Transverse colon (tissue), 4 donors: ENCODE data around the gene FDXR. TPM values are rescaled to one million over a fixed set of nuclear protein-coding genes. Genes with fewer than 3 reads are reported as not detected.

Experiments
- DNase-seq: peaks from one replicate; pipeline ENCODE4 v3.0.0-alpha.2; 2019
- H3K27ac ChIP-seq, 4 donors: fragments of 200-600 bp; sonication (generic); 2 replicates each; pipeline ENCODE4 v1.5.1; 2016 to 2018; ENCODE audit warnings: inconsistent platforms in 4 of 4
- H3K27me3 ChIP-seq: fragments of 200-600 bp; sonication (generic); 2 replicates; pipeline ENCODE4 v1.5.1; 2017; ENCODE audit warnings: inconsistent platforms
- H3K36me3 ChIP-seq, 4 donors: fragments of 200-600 bp; sonication (generic); 2 replicates each; pipeline ENCODE4 v1.5.1; 2017 to 2019; ENCODE audit warnings: inconsistent platforms in 4 of 4
- H3K4me1 ChIP-seq, 4 donors: fragments of 200-600 bp; sonication (generic); 2 replicates each; pipeline ENCODE4 v1.5.1; 2017 to 2020; ENCODE audit warnings: inconsistent platforms in 4 of 4
- H3K4me3 ChIP-seq, 4 donors: fragments of 200-600 bp; sonication (generic); 1 replicate in 1 of 4; 2 replicates in 3 of 4; pipeline versions ENCODE4 v1.5.1 to v1.6.1; 2017 to 2019; ENCODE audit warnings: inconsistent platforms in 4 of 4
- H3K9me3 ChIP-seq, 2 donors: fragments of 200-600 bp; sonication (generic); 2 replicates each; pipeline ENCODE4 v1.5.1; 2017 to 2019; ENCODE audit warnings: inconsistent platforms in 2 of 2
- CTCF ChIP-seq, 5 experiments: fragments of 200-600 bp in 3 of 5; fragments of 450-650 bp in 2 of 5; sonication (generic) in 3 of 5; IDR thresholded peaks; 1 replicate in 2 of 5; 2 replicates in 3 of 5; pipeline ENCODE4 v1.5.1; 2016 to 2017; ENCODE audit warnings: antibody characterized with exemption in 5 of 5, inconsistent platforms in 3 of 5, mild to moderate bottlenecking in 2 of 5, moderate library complexity in 1 of 5
- EP300 ChIP-seq: sonication (generic); formaldehyde crosslinking; IDR thresholded peaks from one replicate; pipeline ENCODE4 v1.6.1; 2017; ENCODE audit warnings: antibody characterized with exemption, low read depth
- POLR2A ChIP-seq: fragments of 450-650 bp; IDR thresholded peaks from one replicate; pipeline ENCODE4 v1.6.1; 2016; ENCODE audit warnings: antibody characterized with exemption, mild to moderate bottlenecking, moderate library complexity
- POLR2AphosphoS5 ChIP-seq, 3 donors: sonication (generic); formaldehyde crosslinking; IDR thresholded peaks; one replicate each; pipeline ENCODE4 v1.6.1; 2016; ENCODE audit warnings: antibody characterized with exemption in 3 of 3
- WGBS, 2 donors: methylation state at CpG; one replicate each; pipeline ENCODE4 v1.1.5; 2018; ENCODE audit warnings: low coverage in 1 of 2; 5-methylcytosine and 5-hydroxymethylcytosine counted together
- in situ Hi-C, 4 donors: fragments of 200-750 bp; cut with MboI; loops; one replicate each; pipeline versions ENCODE4 v1.15.0 to v1.15.1; 2017; ENCODE audit warnings: low sequenced_read_pairs in 3 of 4, low pct_ligation_motif_present in 1 of 4, low pct_unique_long_range_greater_than_20kb in 1 of 4
- intact Hi-C: fragments of 100-400 bp; cut with DNase I; formaldehyde crosslinking; loops from one replicate; pipeline ENCODE4 v1.15.1; 2023; ENCODE audit warnings: low total_unique reads
- total RNA-seq, 4 donors: library from RNA; depleted of rRNA; stranded (reverse); fragments of >200 nt; gene quantifications; one replicate each; pipeline ENCODE4 v1.1.0, GENCODE V29; 2016

The FDXR gene
- total RNA-seq, 4 donors from 2014 or later: 5.8 to 16.2 (median 10.4) TPM

- Histone ChIP-seq H3K4me1 (peaks cover 13 to 30% (median 28%) of the 10 kb centered on the region in 4 donors), H3K4me3 (peak within 1 kb of the TSS in 2 of 4 donors; percentile 8 to 37), H3K9me3 (no peaks in the 10 kb centered on the region), H3K27ac (no peak within 1 kb of the TSS), H3K27me3 (peaks cover 78% of the 10 kb centered on the region), H3K36me3 (no peaks in the 10 kb centered on the region)
- 7% methylated on average over 3 to 26 of the region's 72 CpGs for WGBS, 2 donors
- intact Hi-C loops: no loop called here
- in situ Hi-C loops: loop anchor here in 2 of 4 donors (10.0 to 25.0 kb wide), 2 partner anchors 65 to 122 kb away; partner anchors contain the start of genes NHERF1 (in 2 of the 2) and RAB37 (in 2 of the 2)
- no peak for DNase-seq
- no peak for TF ChIP-seq EP300
- peak in 3 of 5 experiments; percentile 34 to 48 (median 43) for TF ChIP-seq CTCF (IDR thresholded peaks at IDR 0.05)
- TF ChIP-seq POLR2A: no peak
Measured at GRCh38 chr17:74859459-74860228, 13.2 kb downstream of the FDXR start, which contains the start of gene GRIN2C. Gene GRIN2C (minus strand): TSS chr17:74859885. CDS start chr17:74855092, 4,793 bp downstream.

- WGBS, 2 donors: 10 to 56% methylated on average over 2 to 12 of the region's 12 CpGs
- intact Hi-C loops (no loop called here), in situ Hi-C loops (loop anchor here in 2 of 4 donors (25.0 kb wide), 1 partner anchor 122 kb away; the partner anchor contains the start of genes NHERF1 (in 2 of the 2) and RAB37 (in 2 of the 2))
- no peaks in the 10 kb centered on the region for H3K36me3 ChIP-seq
- no peak overlapping the region for H3K27ac ChIP-seq
- peaks cover 86% of the 10 kb centered on the region for H3K27me3 ChIP-seq
- no peaks in the 10 kb centered on the region for H3K9me3 ChIP-seq
- no peak overlapping the region for H3K4me3 ChIP-seq
- TF ChIP-seq POLR2AphosphoS5 (IDR thresholded peaks at IDR 0.05) (no peak), EP300 (no peak), CTCF (IDR thresholded peaks at IDR 0.05) (no peak), POLR2A (no peak)
- H3K4me1 ChIP-seq: peaks cover 13 to 30% (median 28%) of the 10 kb centered on the region in 4 donors
- DNase-seq: no peak
Measured at GRCh38 chr17:74858672-74859458, 13.9 kb downstream of the FDXR start.

GRCh38 chr17:74857191-74857590 lies 15.6 kb downstream of the FDXR start:
- H3K9me3 ChIP-seq: no peaks in the 10 kb centered on the region
- intact Hi-C loops (no loop called here), in situ Hi-C loops (loop anchor here in 2 of 4 donors (25.0 kb wide), 1 partner anchor 120 kb away; the partner anchor contains the start of genes NHERF1 (in 2 of the 2) and RAB37 (in 2 of the 2))
- H3K27ac ChIP-seq: no peak overlapping the region
- no peak for TF ChIP-seq POLR2AphosphoS5 (IDR thresholded peaks at IDR 0.05)
- TF ChIP-seq CTCF (IDR thresholded peaks at IDR 0.05): no peak
- no peak for TF ChIP-seq EP300
- no peak for TF ChIP-seq POLR2A
- peaks cover 13 to 33% (median 32%) of the 10 kb centered on the region in 4 donors for H3K4me1 ChIP-seq
- DNase-seq: no peak
- WGBS, 2 donors: 51 to 76% methylated on average over 2 to 4 of the region's 4 CpGs
- H3K27me3 ChIP-seq: peaks cover 99% of the 10 kb centered on the region
- no peak overlapping the region for H3K4me3 ChIP-seq
- no peaks in the 10 kb centered on the region for H3K36me3 ChIP-seq

GRCh38 chr17:74856112-74856511 lies 16.7 kb downstream of the FDXR start:
- intact Hi-C loops: no loop called here
- peaks cover 100% of the 10 kb centered on the region for H3K27me3 ChIP-seq

More at GRCh38 chr17:74856112-74856511, 16.7 kb downstream of the FDXR start:
- 75% methylated on average over 7 of the region's 7 CpGs; no CpG with 5 or more reads in 1 of the 2 donors for WGBS, 2 donors
- TF ChIP-seq POLR2A (no peak), CTCF (IDR thresholded peaks at IDR 0.05) (no peak), POLR2AphosphoS5 (IDR thresholded peaks at IDR 0.05) (no peak), EP300 (no peak)
- Histone ChIP-seq H3K4me1 (peaks cover 12 to 33% (median 28%) of the 10 kb centered on the region in 4 donors), H3K4me3 (no peak overlapping the region), H3K9me3 (no peaks in the 10 kb centered on the region), H3K36me3 (no peaks in the 10 kb centered on the region), H3K27ac (no peak overlapping the region)
- in situ Hi-C loops: loop anchor here in 2 of 4 donors (25.0 kb wide), 1 partner anchor 119 kb away; the partner anchor contains the start of genes NHERF1 (in 2 of the 2) and RAB37 (in 2 of the 2)
- DNase-seq: no peak
